SKM-1 treated with dmso at 0.1 percent for 144 hours (cell line): ENCODE measurements around the gene SRD5A1.

Source experiments
- DNase-seq: peaks from one replicate; lab custom pipeline; 2025; ENCODE audit not compliant: unreplicated experiment; lab: John Stamatoyannopoulos, UW

SRD5A1 gene

DNA sequence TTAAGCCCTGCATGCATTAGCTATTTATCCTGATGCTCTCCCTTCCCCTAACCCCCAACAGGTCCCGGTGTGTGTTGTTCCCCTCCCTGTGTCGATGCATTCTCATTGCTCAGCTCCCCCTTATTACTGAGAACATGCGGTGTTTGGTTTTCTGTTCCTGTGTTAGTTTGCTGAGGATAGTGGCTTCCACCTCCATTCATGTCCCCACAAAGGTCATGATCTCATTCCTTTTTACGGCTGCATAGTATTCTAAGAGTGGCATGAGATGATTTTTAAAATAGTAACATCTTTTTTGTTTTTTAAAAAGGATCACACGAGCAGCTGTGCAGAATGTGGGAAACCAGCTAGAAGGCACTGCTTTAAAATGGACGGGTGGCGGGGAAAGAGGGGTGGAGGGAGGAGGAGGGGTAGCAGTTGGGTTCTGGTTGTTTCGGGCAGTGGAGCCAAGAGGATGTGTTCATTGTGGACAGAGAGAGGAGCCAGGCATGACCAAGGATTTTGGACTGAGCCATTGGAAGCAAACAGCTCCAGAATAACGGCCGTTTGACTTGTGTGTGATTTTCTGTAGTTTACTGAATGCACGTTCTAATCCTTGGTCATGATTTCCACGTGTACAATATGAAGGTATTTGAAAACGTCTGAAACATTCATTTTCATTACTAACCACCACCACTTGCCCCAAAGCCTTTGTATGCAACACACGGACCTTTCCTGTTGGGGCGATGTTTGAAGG lies 78.3 kb downstream of the SRD5A1 start:
- DNase-seq = no peak

DNA sequence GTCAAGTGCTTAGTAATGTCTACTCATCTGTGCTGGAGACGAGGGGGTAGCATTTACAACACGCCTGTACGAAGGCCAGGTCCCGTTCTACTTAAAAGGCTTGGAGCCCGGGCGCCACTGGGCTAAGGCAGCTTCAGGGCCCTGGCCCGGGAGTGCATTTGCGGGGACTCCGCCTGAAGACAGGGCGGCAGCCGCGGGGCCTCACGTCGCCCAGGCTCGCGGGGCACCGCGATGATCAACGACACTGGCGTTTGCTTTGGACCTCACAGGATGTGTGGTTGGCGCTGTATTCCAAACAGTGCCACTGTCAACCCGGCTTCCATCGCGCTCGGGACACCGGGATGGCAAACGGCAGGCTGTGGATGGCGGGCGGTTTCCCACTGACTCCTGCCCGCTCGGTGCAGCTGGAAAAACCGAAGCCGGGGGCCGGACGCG lies 78.9 kb downstream of the SRD5A1 start:
- peak; percentile 33 for DNase-seq

DNA sequence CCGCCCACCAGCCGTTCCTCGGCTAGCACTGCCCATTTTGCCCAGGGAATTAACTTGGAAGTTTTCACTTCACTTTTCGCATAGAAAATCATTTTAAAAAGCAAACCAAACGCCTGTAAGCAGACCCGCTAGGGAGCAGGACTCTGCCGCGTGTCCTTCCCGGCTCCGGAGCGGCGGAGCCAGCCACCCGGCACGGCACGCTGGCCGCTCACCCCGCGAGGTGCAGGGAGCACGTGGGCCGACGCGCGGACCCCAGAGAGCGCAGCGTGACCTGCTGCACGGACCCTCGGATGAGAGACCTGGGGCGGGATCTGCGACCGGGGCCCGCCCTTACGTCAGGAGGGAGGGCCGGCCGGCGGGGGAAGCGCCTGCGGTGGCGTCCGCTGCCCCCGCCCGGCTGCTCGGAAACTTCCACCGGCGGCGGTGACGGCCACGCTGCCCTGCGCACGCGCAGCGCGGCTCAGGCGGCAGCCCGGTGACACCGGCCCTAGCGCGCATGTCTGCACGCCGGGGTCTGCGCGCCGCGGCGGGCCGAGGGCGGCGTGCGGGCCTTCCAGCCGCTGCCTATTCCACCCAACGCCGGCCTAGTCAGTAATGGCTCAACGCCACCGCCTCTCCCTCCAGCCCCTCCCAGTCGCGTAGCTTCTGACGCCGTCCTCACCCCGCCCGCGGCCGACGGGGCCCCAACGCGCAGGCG lies 79.5 kb downstream of the SRD5A1 start:
- DNase-seq = peak; percentile 86

DNA sequence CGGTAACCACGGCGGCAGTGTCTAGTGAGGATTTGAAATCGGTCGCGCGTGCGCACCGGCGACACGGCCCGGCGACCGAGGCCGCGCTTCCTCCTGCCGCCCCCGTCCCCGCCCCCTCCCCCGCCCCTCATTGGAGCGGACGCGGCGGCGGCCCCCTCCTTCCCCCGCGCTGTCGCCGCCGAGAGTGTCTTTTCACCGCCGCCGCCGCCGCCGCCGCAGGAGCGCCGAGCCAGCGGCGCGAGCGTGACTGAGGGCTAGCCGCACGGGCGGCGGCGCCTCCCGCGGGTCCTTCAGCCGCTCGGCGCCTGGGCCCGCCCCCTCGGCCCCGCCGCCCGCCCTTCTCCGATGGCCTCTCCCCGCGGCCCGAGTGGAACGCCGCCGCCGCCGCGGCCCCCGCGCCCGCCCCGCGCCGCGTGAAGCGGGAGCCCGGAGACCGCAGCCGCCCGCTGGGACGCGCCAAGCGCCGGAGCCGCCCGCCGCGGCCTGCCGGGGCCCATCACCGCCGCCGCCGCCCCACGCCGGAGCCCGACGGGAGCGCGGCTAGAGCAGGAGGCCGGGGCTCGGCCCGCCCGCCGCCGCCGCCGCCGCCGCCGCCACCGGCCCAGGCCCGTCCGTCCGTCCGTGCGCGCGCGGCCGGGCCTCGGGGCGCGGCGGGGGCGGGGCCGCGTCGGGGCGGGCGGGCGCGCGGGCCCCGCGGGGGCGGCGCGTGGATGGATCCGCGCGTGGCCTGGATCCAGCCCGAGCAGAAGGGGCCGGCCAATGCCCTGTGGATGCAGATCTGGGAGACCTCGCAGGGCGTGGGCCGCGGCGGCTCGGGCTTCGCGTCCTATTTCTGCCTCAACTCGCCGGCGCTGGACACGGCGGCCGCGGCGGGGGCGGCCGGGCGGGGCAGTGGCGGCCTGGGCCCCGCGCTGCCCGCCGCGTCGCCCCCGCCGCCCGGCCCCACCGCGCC lies 80.3 kb downstream of the SRD5A1 start, which contains the start of gene TENT4A:
TENT4A (plus strand) TSS at position 159 of the 952 bp plus-strand sequence; CDS start at position 711, 552 bp downstream.
- DNase-seq = peak; percentile 92

DNA sequence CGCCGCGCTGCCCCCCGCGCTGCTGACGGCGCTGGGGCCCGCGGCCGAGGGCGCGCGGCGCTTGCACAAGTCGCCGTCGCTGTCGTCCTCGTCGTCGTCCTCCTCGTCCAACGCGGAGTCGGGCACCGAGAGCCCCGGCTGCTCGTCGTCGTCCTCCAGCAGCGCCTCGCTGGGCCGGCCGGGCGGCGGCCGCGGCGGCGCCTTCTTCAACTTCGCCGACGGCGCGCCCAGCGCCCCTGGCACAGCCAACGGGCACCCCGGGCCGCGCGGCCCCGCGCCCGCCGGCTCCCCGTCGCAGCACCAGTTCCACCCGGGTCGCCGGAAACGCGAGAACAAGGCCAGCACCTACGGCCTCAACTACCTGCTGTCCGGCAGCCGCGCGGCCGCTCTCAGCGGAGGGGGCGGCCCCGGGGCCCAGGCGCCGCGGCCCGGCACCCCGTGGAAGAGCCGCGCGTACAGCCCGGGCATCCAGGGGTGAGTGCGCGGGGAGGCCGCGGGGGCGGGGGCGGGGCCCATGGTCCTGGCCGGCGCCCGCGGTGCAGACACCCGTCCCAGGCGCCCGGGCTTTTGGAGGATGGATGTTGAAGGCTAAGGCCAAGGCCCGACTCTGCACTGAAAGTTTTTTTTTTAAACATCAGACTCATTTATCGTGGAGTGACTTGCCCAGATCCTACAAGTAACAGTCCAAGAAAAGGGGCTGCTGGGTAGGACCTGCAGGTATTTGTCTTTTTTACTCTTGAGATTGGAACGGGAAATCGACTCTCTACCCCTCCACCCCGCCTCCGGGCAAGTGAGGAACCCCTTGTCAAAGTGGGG lies 81.2 kb downstream of the SRD5A1 start:
- DNase-seq = peak; percentile 2

DNA sequence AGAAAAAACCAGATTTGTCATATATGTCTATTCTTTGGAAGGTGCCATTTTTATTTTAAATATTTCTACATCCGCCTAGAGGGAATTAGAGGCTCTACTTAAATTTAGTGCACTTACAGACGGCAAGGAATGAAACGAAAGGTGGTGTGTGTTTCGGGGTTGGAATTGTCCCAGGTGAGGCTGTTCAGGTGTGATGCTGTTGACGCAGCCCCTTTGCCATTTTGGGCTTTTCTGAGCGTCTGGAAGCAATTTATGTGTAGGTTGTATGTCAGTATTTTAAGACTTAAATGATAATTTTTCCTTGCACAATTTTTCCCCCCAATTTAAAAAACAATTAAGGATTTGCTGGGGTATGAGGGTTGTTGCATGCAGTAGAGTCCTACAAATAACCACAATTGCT lies 82.0 kb downstream of the SRD5A1 start:
- DNase-seq = no peak

DNA sequence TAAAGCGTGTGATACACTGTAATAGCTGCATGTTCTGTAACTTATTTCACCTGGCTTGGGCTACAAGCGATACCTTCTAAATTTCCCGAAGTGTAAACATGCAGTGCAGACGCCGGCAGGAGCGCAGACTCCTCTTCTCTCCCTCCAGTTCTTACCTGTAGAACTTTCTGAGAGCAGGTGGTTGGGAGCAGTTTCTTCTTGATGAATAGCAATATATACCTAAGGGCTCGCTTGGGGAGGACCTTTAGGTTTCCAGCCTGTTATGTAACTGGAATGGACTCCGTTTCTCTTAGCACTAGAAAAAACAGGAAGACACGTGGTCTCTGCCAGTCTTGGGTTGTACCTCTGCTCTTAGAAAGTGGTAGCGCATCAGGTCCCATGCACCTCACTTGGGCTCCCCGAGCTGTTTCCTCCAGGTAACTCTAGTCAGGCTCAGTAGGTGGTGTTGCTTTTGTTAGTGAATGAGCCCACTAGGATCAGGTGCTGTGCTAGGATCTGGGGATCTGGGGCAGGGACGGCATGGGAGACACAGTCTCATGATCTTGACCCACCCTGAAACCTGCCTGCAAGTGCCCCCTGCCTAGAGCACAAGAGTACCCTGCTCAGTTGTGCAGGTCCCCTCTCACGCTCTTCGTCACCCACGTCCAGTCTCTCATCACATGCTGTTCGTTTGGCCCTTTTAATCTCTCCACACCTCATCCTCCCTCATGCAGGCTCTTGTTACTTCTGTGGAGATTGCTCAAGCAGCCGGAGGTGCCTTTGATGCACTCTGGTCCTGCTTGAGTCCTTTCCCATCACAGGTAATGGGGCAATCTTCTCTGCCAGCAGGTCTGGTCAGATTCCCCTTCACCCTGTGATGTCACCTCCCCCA lies 82.8 kb downstream of the SRD5A1 start:
- DNase-seq = no peak

DNA sequence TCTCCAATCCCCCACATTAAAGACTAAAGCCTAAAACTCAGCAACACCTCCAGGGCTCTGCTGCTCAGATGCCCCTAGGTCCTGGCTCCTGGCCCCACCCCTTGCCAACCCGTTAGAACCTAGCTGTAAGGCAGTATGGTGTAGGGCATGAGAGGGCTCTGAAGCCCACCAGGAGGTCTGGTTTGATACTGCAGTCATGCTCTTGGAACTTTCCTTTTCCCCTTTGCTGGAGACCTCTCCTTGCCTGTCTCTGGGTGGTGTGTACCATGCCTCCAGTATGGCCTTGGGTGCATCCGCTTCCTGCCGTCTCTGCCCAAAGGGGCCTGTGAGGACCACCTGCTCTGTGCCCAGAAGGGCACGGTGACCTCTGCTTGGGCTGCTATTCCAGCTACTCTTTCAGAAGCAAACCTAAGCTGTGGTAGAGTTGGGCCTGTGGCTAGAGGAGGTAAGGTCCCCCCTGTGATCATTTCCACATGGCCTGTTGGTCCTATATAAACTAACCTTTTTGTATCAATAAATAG lies 83.4 kb downstream of the SRD5A1 start:
- DNase-seq = no peak

DNA sequence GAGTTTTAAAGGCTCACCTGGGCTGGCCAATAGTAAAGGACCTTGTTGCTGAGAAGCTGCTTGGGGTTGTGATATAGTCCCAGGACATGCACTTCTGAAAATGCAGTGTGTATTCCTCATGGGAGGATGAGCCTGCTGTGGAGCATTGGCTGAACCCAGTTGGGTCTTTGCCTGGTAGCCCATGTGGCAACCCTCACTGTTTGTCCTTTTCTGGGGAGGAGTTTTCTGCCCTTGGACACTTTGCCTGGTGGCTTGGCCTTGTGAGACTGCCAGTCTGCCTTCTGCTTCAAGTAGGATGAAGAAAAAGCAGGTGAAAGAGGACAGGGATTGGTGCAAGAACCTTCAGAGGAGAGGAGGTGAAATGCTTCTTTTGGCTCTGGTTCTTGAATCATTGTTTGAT lies 84.0 kb downstream of the SRD5A1 start:
- no peak for DNase-seq

DNA sequence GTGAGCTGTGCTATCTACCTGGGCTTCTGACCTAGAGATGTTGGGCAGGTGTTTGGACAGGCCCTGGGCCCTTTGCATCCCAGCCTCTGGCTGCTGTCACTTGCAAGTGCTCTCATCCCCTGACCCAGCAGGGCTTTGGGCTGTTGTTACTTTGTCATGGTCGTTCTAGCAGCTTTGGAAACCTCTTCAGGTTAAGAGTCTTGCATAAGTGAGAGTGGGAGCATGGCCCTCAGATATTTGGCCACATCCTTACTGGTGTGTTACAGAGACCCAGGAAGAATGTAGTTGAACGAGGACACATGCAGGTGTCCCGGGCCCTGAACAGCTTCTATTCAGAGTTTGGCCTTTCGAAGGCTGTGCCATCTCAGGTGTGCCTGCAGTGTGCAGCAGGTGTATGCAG lies 84.4 kb downstream of the SRD5A1 start:
- DNase-seq = no peak

DNA sequence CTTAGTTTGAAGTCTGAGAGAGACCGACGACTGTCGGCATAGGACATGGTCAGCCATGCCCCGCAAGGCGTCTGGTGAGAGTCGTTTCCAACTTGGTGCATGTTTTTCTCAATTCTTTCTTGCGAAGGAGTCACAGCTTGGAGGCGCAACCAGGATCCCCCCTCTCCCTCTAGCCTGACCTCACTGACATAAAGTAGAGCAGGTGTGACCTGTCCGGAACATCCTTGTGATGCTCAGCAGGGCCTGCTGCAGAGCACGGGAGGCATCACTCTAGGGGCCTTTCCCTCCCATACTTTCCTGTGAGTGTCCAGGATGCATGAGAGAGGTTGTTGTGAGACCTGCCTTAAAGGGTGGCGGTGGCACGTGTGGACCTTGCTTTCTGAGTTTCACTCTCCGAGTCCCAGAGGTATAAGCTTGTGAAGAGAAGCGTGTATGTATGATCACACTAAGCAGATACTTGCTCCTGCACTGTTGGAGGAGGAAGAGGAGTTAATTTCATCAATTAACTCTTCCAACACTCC lies 85.0 kb downstream of the SRD5A1 start:
- DNase-seq = no peak

DNA sequence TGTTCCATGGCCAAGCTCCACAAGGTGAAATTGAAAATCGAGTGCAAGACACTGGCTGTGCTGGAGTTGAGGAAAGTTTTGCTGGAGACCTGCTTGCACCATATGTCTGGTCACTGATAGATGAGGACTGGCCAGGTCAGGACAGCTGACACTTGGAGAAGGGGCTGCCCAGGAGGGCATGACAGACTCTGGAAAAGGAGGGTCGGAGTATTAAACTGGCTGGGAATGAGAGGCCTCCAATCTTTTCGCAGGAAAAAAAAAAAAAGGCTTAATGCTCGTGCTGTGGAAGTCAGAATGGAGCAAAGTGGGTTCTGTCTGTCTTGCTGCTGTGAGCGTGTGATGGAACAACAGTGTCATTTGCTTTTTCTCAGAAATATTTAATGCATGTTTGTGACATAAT lies 85.5 kb downstream of the SRD5A1 start:
- DNase-seq = no peak

DNA sequence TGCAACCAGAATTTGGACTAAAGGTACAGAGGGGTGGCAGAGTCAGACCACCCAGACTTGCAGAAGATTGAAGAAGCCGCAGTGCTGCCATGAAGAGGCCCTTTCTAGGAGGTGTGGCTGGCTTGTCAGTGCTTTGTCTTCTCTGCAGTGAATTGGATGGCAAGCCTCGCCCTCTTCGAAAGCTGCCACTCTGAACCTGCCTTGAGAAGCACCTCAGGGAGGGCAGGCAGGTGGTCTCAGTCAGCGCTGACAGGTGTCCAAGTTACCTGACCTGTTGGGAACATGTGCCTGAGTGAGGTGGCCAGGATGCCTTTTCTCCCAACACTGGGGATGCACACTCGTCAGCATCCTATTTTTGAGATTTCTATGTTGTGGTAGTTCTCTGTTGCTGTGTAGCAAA lies 86.2 kb downstream of the SRD5A1 start:
- DNase-seq = no peak

DNA sequence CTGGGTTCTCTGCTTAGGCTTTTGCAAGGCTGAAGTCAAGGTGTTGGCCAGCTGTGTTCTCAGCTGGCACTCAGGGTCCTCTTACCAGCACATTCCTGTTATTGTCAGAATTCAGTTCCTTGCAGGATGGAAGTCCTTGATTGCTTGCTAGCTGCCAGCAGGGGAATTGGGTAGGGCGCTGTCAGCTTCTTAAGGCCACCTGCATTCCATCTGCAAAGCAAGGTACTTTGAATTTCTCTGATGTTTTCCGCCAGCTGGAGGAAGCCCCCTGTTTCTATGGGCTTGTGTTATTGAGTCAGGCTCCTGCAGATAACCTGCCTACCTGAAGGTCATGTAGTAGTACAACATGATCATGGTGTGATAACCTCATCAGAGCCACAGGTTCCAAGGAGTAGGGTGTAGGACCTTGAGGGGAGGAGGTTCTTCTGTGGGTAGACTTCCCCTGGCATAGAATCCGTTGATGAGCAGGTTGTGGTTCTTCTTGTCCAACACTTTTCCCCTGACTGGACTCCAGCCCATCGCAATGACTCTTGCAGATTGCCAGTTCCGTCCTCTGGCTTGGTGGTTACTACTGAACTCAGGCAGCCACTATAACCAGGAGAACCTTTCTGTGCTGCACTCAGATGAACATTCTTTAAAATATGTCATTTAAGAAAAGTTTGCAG lies 86.8 kb downstream of the SRD5A1 start:
- DNase-seq = no peak

DNA sequence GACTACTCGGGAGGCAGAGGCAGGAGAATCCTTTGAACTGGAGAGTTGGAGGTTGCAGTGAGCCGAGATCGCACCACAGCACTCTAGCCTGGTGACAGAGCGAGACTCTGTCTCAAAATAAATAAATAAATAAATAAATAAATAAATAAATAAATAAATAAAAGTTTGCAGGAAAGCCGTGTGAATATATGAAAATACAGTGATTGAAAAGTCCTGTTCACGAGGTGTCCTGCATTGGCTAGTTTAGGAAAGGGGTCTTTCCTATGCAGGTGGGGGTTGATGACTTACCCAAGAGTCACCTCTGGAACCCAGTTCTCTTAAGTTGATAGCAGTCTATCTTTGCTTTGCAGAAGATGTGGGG lies 87.3 kb downstream of the SRD5A1 start:
- no peak for DNase-seq

DNA sequence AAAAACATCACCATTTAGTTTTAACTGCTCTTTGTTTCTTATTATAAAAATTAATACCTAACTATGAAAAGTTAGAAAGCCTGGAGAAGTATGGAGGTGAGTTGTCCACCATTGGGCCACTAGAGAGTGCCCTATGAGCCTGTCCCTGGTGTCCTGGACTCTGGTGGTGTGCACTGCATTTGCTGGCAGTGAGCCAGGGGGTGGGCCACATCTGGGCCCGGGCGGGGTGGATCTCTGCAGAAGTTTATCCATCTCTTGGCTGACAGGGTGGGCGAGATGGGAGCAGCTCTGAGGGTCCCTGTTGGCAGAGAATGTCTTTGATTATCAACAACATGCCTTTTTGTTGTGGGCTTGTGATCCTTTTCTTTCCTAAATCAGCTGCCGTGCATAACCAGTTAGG lies 88.2 kb downstream of the SRD5A1 start:
- no peak for DNase-seq

DNA sequence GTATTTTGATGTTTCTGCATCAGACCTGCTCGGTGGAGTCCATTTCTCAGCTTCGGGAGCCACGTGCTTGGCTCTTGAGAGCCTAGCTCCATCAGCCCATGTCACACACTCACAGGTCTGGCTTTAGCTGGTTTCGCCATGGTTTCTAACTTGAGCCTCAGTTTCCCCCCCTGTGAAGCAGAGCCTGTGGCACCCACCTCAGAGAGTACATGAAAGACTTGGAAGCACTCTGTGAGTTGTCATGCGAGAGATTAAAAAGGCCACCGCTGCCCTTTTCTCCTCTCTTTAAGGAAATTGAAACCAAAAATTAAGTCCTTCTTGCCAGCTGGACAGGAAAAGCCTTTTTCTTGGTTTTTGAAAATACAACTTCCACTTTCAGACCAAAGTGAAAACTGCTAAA lies 88.8 kb downstream of the SRD5A1 start:
- no peak for DNase-seq

DNA sequence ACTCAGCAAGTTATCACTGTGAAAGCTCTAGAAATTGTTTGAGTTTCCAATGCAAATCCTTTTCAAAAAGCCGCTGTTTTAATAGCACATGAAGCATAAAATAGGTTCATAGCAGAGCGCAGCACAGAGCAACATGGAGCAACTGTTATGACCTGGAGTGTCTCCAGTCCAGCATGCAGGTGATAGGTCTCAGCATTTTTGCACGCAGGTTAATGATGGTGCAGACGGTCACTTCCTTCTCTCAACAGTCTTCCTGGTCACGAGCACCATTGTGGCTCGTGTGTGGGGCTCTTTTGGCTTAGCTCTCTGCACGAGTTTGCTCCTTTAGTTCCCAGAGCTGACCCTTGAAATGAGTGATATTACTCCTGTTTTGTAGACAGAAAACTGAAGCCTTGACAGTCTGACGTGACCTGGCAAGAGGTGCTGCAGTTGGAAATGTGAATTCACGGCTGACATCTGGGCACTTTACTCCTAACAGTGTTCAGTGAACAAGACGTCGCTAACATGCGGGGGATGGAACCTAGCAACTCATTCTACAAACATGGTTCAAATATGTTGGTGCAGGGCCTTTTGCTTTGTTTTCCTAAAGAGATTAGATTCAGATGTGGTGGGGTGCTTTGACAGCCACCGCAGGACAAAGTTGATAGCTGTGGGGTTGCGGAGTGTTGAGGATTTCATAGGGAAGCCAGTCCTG lies 90.0 kb downstream of the SRD5A1 start:
- DNase-seq = no peak
